Mesodermal cell (in vitro differentiated cells): ENCODE data around the gene KLF9.

ENCODE experiments used
- H3K27ac ChIP-seq: 2 replicates; pipeline ENCODE4 v1.7.0; 2013; ENCODE audit warnings: mild to moderate bottlenecking, low read depth, low read length, moderate library complexity; ENCODE audit not compliant: severe bottlenecking
- H3K36me3 ChIP-seq: 2 replicates; pipeline ENCODE4 v1.7.1; 2013; ENCODE audit warnings: mild to moderate bottlenecking, low read length, moderate library complexity; ENCODE audit not compliant: control insufficient read depth, insufficient read depth
- H3K4me1 ChIP-seq: one replicate; pipeline ENCODE4 v1.7.1; 2013; ENCODE audit warnings: mild to moderate bottlenecking, low read length; ENCODE audit not compliant: insufficient read depth, control insufficient read depth, poor library complexity, severe bottlenecking
- H3K4me3 ChIP-seq: 2 replicates; pipeline ENCODE4 v1.7.0; 2013; ENCODE audit warnings: low read length, control low read depth, mild to moderate bottlenecking; ENCODE audit not compliant: insufficient read depth, poor library complexity, severe bottlenecking; ENCODE audit errors: extremely low read depth
- H3K9me3 ChIP-seq: 2 replicates; pipeline ENCODE4 v1.7.1; 2013; ENCODE audit warnings: mild to moderate bottlenecking, low read length, moderate library complexity; ENCODE audit not compliant: control insufficient read depth
- WGBS, 2 experiments: methylation state at CpG; one replicate each; pipeline ENCODE4 v1.1.5; 2013; ENCODE audit warnings: missing lambda C conversion rate in 2 of 2; ENCODE audit not compliant: insufficient coverage in 2 of 2; 5-methylcytosine and 5-hydroxymethylcytosine counted together

The KLF9 gene

DNA sequence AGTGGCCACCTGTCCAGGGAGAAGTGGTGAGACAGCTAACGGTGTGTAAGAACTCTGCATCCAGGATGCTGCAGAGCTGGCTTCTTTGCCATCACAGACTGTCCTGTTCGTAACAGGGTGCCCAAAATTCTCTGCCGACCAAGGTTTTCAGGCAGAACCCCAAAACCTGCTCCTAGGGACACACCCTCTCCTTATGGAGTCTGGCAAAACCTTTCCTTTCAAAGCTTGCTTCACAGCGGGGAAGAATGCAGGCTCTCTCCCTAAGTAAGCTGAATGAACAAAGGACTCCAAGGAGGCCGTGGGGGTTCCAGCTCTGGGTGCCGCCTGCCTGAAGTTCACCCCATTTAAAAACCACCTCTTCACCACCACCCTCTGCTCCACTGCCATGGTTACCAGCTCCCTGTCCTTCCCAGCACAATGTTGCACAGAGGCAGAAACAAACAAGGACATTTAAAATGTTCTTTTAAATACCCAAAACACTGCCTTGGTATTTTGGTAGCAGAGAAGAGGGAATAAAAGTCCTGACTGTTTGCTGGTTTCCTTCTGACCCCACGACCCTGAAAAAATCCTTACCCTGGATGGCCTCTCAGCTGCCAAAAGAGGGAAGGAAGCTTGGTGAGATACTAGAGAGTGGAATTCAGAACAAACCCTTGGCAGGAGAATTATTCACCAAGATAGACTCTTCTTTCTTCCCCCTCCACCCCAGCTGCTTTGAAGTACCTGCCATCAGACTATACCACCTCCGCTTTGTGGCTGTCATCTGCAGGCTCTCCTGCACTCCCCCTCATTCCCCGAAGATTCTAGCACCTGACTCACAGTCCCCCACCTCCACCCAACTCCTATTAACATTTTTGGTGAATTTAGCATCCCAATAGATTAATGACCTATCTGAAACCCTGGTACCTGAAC, 7.1 kb upstream of the KLF9 start:
- Histone ChIP-seq H3K9me3 (no peaks in the 10 kb centered on the region), H3K27ac (peak overlapping the region; percentile 99), H3K4me1 (peaks cover 14% of the 10 kb centered on the region), H3K4me3 (peak overlapping the region; percentile 56), H3K36me3 (no peaks in the 10 kb centered on the region)
- WGBS, 2 experiments = 34 to 36% methylated on average over 8 of the region's 9 CpGs

DNA sequence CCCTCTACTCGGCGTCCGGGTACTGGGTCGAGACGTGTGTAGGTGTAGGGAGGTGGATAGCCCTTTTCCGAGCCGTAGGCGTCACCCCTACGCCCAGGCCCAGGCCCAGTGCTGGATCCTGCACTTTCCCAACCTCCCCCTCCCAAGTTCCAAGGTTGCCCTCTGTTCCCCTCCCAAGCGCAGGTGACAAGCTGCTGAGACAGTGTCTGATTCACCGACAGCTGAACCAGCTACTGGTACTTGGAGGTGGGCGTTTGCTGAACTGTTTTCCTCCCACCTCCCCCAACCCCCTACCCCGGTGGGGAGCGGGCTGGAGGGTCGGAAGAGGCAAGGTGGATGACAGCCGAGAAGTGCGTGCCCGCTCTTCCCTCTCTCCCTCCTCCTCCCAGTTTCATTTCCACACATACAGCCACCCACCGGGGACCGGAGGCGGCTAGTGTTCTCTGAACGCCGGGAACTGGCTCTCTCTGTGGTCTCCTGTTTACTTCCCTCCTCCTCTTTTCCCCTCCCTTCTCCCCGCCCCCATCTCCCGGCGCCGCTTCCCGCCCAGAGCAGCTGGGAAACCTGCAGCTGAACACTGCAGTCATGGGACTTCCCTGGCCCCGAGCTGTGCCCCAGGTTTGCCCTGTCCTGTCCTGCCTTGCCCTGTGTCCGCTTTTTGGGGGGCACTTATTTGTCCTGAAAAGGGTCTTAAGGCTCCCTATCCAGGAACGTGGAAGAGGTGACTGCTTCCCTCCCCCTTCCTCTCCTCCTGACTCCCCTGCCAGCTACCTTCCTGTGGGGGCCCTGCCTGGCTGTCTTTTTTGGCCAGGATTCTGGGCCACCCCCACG, 6.2 kb upstream of the KLF9 start:
- H3K9me3 ChIP-seq = no peaks in the 10 kb centered on the region
- 0 to 1% methylated on average over 17 of the region's 32 CpGs for WGBS, 2 experiments
- H3K36me3 ChIP-seq = no peaks in the 10 kb centered on the region
- peaks cover 14% of the 10 kb centered on the region for H3K4me1 ChIP-seq
- peak overlapping the region; percentile 56 for H3K4me3 ChIP-seq
- H3K27ac ChIP-seq = peak overlapping the region; percentile 99

DNA sequence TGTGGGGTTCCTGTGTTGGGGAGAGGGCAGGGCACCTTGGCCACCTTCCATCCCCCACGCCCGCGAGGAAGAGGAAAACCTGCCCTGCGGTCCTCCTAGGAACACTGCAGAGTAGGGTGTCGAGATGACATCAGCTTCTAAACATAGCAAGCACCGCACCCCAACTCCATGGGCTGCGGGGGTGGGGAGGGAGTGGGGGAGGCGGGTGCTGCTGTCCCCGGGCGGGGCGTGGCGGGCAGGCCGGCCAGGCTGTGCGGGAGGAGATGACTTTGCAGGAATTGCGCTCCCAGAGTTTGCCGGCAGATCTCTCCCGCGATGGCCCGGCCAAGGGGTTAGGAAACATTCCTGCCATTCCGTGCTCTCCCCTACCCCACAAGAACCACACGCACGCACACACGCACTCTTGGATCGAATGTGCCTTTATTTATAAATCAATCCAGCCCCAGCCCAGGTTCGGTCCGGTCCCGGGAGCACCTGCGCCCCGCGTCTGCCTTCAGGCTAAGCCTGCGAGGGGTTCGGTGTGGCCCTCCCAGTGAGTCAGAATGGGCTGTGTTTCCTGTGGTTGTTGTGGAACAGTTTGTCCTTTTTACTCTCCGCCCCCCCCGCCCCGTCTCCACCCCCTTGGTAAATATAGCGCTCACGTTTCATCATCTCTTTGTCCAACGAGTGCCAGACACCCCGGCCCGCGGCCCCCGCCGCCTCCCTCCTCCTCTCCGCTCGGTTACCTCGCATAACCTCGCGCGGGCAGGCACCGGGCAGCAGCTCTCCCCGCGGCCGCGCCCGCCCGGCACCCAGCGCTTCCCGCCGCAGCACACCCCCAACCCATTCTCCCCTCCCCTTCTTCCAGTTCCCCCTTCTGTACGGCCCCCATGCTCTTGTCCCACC, 5.3 kb upstream of the KLF9 start:
- Histone ChIP-seq H3K4me1 (peaks cover 14% of the 10 kb centered on the region), H3K4me3 (peak overlapping the region; percentile 56), H3K27ac (peak overlapping the region; percentile 99), H3K9me3 (no peaks in the 10 kb centered on the region), H3K36me3 (no peaks in the 10 kb centered on the region)
- WGBS, 2 experiments = 0 to 1% methylated on average over 19 to 23 of the region's 60 CpGs

DNA sequence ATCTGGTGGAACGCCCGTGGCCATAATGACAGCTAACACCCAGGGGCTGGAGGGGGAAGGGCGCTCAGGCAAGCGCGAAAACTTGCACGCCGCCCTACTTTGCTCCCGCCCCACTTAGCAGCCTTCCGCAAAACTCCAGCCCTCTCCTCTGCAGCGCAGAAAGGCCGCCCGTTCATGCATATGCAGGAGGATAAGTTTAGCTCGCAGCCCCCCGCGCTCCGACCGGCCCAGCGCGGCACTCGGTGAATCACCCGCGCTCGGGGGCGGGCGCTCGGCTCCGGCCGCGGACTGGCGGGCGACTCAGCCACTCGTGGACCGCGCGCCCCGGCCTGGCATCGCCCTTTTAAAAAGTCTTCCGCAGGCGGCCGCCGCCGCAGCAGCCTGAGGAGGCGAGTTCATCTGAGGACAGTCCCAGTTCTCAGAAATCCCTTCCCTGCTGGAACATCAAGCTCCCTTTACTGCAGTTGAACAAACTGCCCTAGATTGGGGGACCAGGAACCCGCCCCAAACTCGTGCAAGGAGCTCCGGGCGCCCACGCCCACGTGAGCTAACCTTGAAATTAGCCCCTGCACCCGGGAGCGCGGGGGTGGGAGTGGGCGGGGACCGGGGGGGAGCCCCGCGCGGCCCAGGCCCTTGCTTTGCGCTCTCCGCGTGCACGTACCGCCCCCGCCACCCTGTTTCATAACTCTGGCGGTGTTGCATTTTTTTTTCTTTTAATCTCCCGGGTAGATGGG, 4.5 kb upstream of the KLF9 start:
- no peaks in the 10 kb centered on the region for H3K9me3 ChIP-seq
- 0 to 1% methylated on average over 44 to 62 of the region's 65 CpGs for WGBS, 2 experiments
- H3K36me3 ChIP-seq = no peaks in the 10 kb centered on the region
- H3K4me3 ChIP-seq = peak overlapping the region; percentile 56
- H3K27ac ChIP-seq = peak overlapping the region; percentile 99
- peaks cover 14% of the 10 kb centered on the region for H3K4me1 ChIP-seq

DNA sequence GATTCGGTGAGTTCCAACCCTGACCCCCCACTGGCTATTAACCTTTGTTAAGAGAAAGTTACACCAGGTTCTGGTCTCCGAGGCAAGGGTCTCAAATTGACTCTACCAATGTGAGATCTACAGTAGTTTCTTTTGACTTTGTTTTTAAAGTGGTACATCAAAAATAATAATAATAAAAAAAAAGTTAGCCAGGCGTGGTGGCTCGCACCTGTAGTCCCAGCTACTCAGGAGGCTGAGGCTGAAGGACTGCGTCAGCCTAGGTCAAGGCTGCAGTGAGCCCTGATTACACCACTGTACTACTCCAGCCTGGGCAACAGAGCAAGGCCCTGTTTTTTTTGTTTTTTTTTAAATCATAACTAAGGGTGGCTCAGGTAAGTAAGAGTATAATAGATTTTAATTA, 1.0 kb upstream of the KLF9 start:
- Histone ChIP-seq H3K27ac (no peak overlapping the region), H3K9me3 (no peaks in the 10 kb centered on the region), H3K4me1 (peaks cover 3% of the 10 kb centered on the region), H3K36me3 (no peaks in the 10 kb centered on the region), H3K4me3 (no peak overlapping the region)
- 73 to 86% methylated on average over 3 to 4 of the region's 5 CpGs for WGBS, 2 experiments

DNA sequence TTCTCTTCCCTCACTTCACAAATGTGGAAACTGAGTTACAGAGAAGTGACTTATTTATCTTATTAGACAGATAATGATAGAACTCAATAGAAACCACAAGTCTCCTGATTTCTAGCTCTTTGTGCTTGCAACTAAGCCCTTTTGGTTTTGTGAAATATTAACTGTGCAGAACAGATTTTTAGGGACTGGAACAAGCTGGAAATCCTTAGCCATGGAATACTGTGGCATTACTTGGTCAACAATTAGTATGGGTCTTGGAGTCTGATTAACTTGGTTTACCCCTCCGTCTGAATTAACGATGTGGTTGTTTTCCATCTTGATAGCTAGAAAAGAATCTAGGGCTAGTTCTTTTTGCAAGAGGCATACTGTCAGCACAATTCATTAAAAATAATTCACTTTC, 584 bp upstream of the KLF9 start:
- Histone ChIP-seq H3K9me3 (no peaks in the 10 kb centered on the region), H3K4me3 (no peak overlapping the region), H3K36me3 (no peaks in the 10 kb centered on the region), H3K27ac (no peak overlapping the region), H3K4me1 (peaks cover 7% of the 10 kb centered on the region)
- WGBS, 2 experiments = 93% methylated on average over 2 of the region's 2 CpGs; no CpG with 5 or more reads in 1 of the 2 experiments

DNA sequence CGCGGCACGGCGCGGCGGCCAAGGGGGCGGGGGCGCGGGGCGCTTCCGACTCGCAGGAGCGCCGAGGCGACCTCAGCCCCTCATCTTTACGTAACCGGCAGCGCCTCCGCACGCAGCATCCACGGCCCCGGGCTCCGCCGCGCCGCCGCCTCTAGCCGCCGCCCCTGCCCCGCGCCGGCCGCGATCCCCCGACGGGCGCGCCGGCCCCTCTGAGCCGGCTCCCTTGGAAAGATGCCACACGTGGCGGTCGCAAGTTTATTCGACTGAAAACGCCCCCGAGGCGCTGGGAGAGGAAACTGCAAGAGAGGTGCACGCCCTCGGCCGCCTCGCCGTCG, 1.0 kb downstream of the KLF9 start:
- Histone ChIP-seq H3K9me3 (no peaks in the 10 kb centered on the region), H3K27ac (peak overlapping the region; percentile 91), H3K4me1 (peaks cover 8% of the 10 kb centered on the region), H3K4me3 (peak overlapping the region; percentile 51), H3K36me3 (no peaks in the 10 kb centered on the region)
- 0% methylated on average over 15 to 40 of the region's 53 CpGs for WGBS, 2 experiments

DNA sequence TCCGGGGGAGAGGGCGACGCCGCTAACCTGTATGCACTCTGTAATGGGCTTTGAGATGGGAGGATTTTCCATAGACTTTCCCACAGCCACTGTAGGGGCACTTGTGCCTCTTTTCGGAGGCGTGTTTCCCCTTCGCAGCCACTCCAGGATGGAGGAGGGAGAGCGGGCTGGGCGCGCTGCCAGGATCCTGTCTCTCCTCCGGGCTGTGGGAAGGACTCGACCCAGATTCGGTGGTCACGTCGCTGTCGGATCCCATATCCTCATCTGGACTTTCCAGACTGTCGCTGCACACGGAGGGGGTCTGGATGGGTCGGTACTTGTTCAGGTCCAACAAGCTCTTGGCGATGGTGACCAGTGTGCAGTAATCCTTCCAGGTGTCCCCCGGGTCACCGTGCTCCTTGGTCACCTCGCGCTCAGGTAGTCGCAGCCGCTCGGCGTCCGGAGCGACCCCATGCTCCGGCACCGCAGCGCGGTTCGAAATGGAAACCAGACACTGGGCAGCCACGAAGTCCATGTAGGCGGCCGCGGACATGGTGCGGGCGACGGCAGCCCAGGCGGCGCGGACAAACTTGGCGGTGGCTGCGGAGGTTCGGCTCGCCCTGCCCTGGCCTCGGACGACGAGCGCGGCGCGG, 1.5 kb downstream of the KLF9 start:
- Histone ChIP-seq H3K4me3 (peak overlapping the region; percentile 51), H3K36me3 (no peaks in the 10 kb centered on the region), H3K4me1 (peaks cover 8% of the 10 kb centered on the region), H3K27ac (no peak overlapping the region), H3K9me3 (no peaks in the 10 kb centered on the region)
- WGBS, 2 experiments = 0% methylated on average over 25 to 41 of the region's 56 CpGs

DNA sequence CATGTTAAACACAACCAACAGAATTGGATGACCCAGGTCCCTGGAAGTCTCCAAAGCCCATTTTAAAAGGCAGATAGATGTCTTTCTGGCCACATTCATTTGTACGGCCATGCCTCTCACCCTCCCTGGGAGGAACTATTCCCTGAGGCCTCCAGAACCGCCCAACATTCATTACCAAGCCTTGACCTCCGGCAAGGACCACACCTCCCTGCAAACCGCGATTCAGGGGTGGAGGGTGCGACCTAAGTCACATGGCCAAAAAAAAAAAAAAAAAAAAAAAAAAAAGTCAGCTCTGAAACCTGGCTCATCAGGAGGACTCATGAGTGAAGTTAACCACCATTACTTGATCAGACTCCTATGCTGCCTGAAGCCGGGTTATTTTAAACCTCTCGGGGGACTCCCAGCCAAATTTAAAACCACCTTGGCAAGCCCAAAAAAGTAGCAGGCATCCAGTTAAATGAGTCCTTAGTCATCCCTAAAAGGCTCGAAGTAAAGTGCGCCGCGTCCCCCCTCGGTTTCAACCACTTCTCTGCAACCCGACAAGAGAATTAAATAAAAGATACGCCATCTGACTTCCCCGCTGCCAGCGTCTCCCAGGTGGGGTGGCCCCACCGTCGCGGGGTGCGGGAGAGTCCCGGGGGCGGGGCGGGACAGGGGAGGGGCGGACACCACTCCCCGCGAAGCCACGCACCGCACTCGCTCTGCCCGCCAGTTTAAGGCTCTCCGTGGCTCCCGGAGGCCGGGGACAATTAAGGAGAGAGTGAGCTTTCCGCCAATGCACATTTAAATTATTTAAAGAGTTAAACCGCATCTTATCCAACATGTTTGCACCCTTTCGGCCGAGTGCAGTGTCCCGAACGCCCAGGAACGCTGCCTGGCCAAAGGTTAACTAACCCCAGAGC, 2.3 kb downstream of the KLF9 start:
- Histone ChIP-seq H3K36me3 (no peaks in the 10 kb centered on the region), H3K4me1 (peaks cover 8% of the 10 kb centered on the region), H3K9me3 (no peaks in the 10 kb centered on the region), H3K4me3 (peak overlapping the region; percentile 51), H3K27ac (no peak overlapping the region)
- WGBS, 2 experiments = 4 to 6% methylated on average over 18 to 36 of the region's 41 CpGs
